Muscle layer of duodenum (tissue), 2 donors: ENCODE data around the gene CTSD.

Experiments used
- H3K27ac ChIP-seq: one replicate; pipeline ENCODE4 v1.7.0; 2013; ENCODE audit warnings: mild to moderate bottlenecking, low read length
- H3K27me3 ChIP-seq: one replicate; pipeline ENCODE4 v1.7.0; 2013; ENCODE audit warnings: low read depth, mild to moderate bottlenecking, control low read depth, low read length
- H3K36me3 ChIP-seq, 2 donors: one replicate each; pipeline ENCODE4 v1.7.0; 2013; ENCODE audit warnings: low read length in 2 of 2, control low read depth in 1 of 2, mild to moderate bottlenecking in 1 of 2; ENCODE audit not compliant: insufficient read depth in 2 of 2, control insufficient read depth in 1 of 2
- H3K4me1 ChIP-seq, 2 donors: one replicate each; pipeline ENCODE4 v1.7.0; 2013; ENCODE audit warnings: low read length in 2 of 2, mild to moderate bottlenecking in 2 of 2, control low read depth in 1 of 2, moderate library complexity in 1 of 2; ENCODE audit not compliant: insufficient read depth in 2 of 2, control insufficient read depth in 1 of 2
- H3K4me3 ChIP-seq, 2 donors: one replicate each; pipeline ENCODE4 v1.7.0; 2013; ENCODE audit warnings: low read length in 2 of 2, low read depth in 1 of 2, mild to moderate bottlenecking in 1 of 2
- H3K9me3 ChIP-seq, 2 donors: one replicate each; pipeline ENCODE4 v1.7.0; 2013; ENCODE audit warnings: low read length in 2 of 2, control low read depth in 1 of 2, mild to moderate bottlenecking in 1 of 2; ENCODE audit not compliant: control insufficient read depth in 1 of 2
- donor health status: healthy.

Gene CTSD

GRCh38 chr11:1781593-1781975 lies 17.9 kb upstream of the CTSD start:
- Histone ChIP-seq H3K27ac (no peak overlapping the region), H3K36me3 (no peaks in the 10 kb centered on the region), H3K4me1 (peaks cover 0 to 4% of the 10 kb centered on the region in 2 donors), H3K4me3 (no peak overlapping the region), H3K27me3 (no peaks in the 10 kb centered on the region), H3K9me3 (peaks cover 0 to 2% of the 10 kb centered on the region in 2 donors)

DNA sequence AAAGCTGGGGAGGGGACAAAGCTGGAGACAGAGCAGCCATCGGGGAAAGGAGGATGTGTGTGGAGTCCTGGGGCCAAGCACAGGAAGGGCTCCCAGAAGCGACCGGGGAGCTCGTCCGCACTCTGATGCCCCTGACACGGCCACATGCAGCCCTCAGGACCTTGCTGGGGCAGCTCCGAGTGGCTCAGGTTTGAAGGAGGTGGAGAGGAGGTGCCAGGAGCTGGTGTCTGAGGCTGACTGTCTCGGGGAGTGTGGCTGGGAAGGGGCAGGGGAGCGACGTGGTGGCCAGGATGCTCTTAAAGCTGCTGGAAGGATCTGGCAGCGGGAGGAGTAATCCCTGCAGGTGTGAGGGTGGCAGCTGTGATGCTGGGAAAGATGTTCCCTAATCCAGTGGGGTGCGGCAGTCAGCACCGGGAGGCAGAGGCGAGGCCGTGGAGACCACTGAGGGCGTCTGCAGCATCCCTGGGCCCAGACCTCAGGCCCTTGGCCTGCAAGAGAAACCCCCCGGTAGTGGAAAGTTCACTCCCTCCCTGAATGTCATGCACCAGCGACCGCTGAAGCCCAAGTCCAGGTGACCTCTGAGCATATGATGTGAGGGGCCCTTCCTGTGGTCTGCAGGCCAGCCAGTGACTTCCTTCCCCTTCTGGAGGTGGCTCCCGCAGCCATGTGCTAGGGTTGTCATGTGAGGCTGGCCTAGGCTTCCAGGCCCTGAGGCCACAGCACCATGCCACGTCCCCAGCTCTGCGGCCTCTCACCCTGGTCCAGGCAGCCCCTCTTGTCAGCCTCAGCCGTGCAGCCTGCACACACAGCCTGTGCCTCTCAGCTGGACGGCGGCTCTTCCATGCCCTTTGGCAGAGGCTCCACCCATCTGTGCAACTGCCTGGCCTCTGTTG lies 17.2 kb upstream of the CTSD start:
- Histone ChIP-seq H3K4me1 (peaks cover 0 to 4% of the 10 kb centered on the region in 2 donors), H3K36me3 (no peaks in the 10 kb centered on the region), H3K9me3 (peaks cover 0 to 6% of the 10 kb centered on the region in 2 donors), H3K27ac (no peak overlapping the region), H3K27me3 (no peaks in the 10 kb centered on the region), H3K4me3 (no peak overlapping the region)

DNA sequence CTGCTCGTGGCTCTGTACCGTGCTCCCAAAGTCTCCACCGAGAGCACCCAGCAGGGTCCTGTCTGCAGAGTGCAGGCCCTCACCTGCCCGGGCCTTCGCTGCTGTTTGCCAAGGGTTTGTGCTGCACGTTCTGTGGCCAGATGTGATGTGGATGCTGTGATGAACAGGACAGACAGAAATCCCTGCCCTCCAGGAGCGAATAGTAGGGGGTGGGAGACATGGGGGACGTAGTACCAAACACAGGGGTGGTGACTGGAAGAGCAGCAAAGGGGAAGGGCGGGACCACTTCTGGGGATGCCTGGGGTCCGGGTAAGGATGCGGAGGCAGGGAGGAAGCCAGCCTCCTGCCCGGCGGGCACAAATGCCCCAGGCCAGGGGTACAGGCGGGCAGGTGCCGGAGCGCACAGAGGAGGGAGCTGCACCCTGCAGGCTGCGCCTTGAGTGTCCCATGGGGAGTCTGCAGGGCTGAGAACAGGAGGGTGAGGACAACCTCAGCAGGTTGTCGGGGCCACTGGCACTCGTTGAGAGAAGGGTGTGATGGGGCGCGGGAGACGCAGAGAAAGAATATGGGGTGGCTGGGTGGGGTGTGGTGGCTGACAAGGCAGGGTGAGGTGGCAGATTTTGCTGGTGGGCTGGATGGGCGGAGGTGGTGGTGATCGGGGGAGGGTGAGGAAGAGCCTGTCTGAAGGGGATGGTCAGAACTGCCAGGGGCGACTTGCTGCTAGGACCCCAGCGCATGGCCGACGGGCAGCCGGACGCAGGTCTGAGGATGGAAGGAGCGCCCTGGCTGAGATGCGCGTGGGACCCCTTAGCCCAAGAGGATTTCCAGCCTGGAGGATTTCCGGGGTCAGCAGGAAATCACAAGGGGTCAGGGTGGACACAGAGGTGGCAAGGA lies 16.3 kb upstream of the CTSD start:
- Histone ChIP-seq H3K27me3 (no peaks in the 10 kb centered on the region), H3K4me3 (no peak overlapping the region), H3K27ac (no peak overlapping the region), H3K9me3 (peaks cover 0 to 6% of the 10 kb centered on the region in 2 donors), H3K36me3 (no peaks in the 10 kb centered on the region), H3K4me1 (peaks cover 0 to 4% of the 10 kb centered on the region in 2 donors)

- Histone ChIP-seq H3K36me3 (no peaks in the 10 kb centered on the region), H3K27me3 (no peaks in the 10 kb centered on the region), H3K4me3 (no peak overlapping the region), H3K9me3 (peaks cover 0 to 6% of the 10 kb centered on the region in 2 donors), H3K4me1 (peaks cover 0 to 4% of the 10 kb centered on the region in 2 donors), H3K27ac (no peak overlapping the region)
Observed at GRCh38 chr11:1779034-1779805, 15.5 kb upstream of the CTSD start.

GRCh38 chr11:1778141-1778911 lies 14.6 kb upstream of the CTSD start:
- H3K36me3 ChIP-seq: no peaks in the 10 kb centered on the region
- no peak overlapping the region for H3K27ac ChIP-seq
- H3K4me3 ChIP-seq: no peak overlapping the region
- peaks cover 0 to 4% of the 10 kb centered on the region in 2 donors for H3K4me1 ChIP-seq
- peaks cover 0 to 6% of the 10 kb centered on the region in 2 donors for H3K9me3 ChIP-seq
- no peaks in the 10 kb centered on the region for H3K27me3 ChIP-seq

DNA sequence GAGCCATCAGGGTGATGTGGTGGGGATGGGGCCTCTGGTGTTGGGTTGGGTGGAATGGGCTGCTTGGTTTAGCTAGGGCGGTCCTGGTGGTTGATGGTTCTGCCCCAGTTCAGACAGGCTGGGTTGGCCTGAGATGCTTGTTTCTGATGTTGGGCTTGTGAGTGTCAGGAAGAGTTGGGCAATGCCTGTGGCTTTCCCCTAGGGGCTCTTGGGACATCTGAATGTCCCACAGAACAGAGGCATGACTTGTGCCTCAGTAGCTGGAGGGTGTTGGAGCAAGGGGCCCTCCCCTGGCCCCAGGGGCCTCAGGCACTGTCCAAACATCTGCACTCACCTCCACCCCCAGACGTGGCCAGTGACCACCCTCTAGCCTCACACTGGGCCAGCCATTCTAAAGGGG lies 14.0 kb upstream of the CTSD start:
- Histone ChIP-seq H3K36me3 (no peaks in the 10 kb centered on the region), H3K27me3 (no peaks in the 10 kb centered on the region), H3K27ac (no peak overlapping the region), H3K4me3 (no peak overlapping the region), H3K4me1 (peaks cover 0 to 5% of the 10 kb centered on the region in 2 donors), H3K9me3 (peaks cover 0 to 6% of the 10 kb centered on the region in 2 donors)

- no peak overlapping the region for H3K27ac ChIP-seq
- no peak overlapping the region for H3K4me3 ChIP-seq
- H3K4me1 ChIP-seq: peaks cover 0 to 11% of the 10 kb centered on the region in 2 donors
- H3K36me3 ChIP-seq: no peaks in the 10 kb centered on the region
- H3K9me3 ChIP-seq: peaks cover 0 to 6% of the 10 kb centered on the region in 2 donors
- no peaks in the 10 kb centered on the region for H3K27me3 ChIP-seq
Observed at GRCh38 chr11:1776944-1777715, 13.4 kb upstream of the CTSD start.

- peaks cover 0 to 6% of the 10 kb centered on the region in 2 donors for H3K9me3 ChIP-seq
- H3K4me3 ChIP-seq: no peak overlapping the region
- H3K27ac ChIP-seq: no peak overlapping the region
- no peaks in the 10 kb centered on the region for H3K27me3 ChIP-seq
- peaks cover 0 to 10% of the 10 kb centered on the region in 2 donors for H3K4me1 ChIP-seq
- no peaks in the 10 kb centered on the region for H3K36me3 ChIP-seq
Observed at GRCh38 chr11:1776331-1776851, 12.7 kb upstream of the CTSD start.

DNA sequence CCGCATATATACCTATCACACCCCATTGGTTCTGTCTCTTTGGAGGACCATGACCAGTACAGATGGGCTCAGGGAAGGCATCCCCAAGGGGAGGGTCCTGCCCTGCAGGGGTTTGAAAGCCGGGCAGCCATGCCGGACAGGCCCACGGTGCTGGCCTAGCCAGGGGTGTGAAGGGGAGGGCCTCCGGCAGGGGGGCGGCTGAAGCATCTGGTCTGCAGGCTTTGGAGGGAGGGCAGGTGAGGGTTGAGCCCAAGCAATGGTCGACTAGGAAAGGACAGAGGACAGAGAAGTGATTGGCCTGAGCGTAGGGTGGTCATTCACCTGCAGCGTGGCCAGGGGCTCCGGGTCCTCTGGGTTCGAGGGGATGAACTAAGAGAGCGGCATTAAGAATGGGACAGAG lies 11.2 kb upstream of the CTSD start:
- Histone ChIP-seq H3K4me1 (peaks cover 0 to 8% of the 10 kb centered on the region in 2 donors), H3K9me3 (peaks cover 0 to 6% of the 10 kb centered on the region in 2 donors), H3K36me3 (no peaks in the 10 kb centered on the region), H3K27ac (no peak overlapping the region), H3K4me3 (no peak overlapping the region), H3K27me3 (no peaks in the 10 kb centered on the region)
